Fibroblast of the aortic adventitia (primary cell): ENCODE data around the gene NAMPT. TPM values are rescaled to one million over a fixed set of nuclear protein-coding genes. Genes with fewer than 3 reads are reported as not detected.
"Not testable (repeated sequence)": the region's sequence is repeated elsewhere in the genome, so short reads cannot be mapped to it uniquely, and the experiment has no call there.

Experiments
- DNase-seq: peaks from one replicate; pipeline ENCODE4 v3.0.0-alpha.2; 2010; ENCODE audit warnings: low read depth
- H3K4me3 ChIP-seq: 2 replicates; pipeline ENCODE4 v1.5.1; 2011; ENCODE audit warnings: low read depth, mild to moderate bottlenecking, control low read depth, low read length, moderate library complexity
- total RNA-seq: library from RNA; depleted of rRNA; stranded (reverse); fragments of >200 nt; gene quantifications from 2 replicates; pipeline ENCODE4 v1.2.3, GENCODE V29; 2012; ENCODE audit warnings: low replicate concordance
- TF ChIP-seq, protein P1 (sequence below): IDR thresholded peaks from 2 replicates; pipeline ENCODE4 v1.5.1; 2011; ENCODE audit warnings: mild to moderate bottlenecking, low read length, control low read depth, inconsistent platforms; ENCODE audit not compliant: insufficient read depth

Gene NAMPT
- total RNA-seq, 1 donor = 84.4 TPM

DNA sequence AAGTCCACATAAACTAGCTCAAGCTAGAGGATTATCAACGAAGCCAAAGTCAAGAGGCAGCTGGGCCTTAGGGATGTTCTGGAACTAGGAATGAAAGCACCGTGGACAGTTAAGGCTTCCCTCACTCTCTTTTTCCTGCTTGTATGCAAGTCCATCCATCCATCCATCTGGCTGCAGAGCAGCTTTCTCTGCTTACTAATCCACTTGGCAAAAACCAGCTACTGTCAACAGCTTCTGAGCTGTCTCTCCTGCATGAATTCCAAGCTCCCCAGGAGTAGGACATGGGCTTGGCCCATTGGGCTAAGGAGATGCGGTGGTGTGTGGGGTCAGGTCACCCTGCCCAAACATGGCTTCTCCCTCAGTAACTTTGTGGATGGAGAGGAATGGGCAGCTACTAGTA, 66.2 kb downstream of the NAMPT start:
- peak; percentile 28 for DNase-seq
- TF ChIP-seq, protein P1, sequence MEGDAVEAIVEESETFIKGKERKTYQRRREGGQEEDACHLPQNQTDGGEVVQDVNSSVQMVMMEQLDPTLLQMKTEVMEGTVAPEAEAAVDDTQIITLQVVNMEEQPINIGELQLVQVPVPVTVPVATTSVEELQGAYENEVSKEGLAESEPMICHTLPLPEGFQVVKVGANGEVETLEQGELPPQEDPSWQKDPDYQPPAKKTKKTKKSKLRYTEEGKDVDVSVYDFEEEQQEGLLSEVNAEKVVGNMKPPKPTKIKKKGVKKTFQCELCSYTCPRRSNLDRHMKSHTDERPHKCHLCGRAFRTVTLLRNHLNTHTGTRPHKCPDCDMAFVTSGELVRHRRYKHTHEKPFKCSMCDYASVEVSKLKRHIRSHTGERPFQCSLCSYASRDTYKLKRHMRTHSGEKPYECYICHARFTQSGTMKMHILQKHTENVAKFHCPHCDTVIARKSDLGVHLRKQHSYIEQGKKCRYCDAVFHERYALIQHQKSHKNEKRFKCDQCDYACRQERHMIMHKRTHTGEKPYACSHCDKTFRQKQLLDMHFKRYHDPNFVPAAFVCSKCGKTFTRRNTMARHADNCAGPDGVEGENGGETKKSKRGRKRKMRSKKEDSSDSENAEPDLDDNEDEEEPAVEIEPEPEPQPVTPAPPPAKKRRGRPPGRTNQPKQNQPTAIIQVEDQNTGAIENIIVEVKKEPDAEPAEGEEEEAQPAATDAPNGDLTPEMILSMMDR = no peak
- no peak overlapping the region for H3K4me3 ChIP-seq

DNA sequence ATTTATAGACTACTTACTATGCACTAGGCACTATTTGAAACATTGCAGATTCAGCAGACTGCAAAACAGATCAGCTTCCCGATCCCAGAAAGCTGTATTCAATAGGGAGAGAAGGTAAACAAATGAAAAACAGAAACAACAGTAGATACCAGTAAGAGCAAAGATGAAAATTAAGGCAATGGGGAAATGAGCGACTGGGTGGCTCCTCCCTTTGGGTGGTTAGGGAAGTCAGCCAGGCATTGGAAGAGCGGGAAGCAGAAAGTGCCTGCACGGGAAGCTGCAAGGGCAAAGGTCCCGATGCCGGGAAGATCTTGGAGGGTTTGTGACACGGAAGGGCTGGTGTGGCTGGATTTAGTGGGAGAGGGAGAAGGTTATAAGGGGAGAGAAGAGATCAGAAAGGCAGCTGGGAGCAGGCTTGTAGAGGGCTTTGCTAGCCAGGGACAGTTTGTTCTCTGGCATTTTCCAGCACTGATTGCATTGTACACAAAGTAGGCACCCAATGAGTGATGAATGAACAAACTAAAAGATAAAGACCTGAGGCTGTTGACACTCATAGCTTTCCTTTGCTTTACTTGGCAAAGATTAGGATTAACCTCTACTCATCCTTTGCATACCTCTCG, 67.8 kb downstream of the NAMPT start:
- DNase-seq = peak; percentile 63
- TF ChIP-seq, protein P1 = no peak
- H3K4me3 ChIP-seq = peak overlapping the region; percentile 31

DNA sequence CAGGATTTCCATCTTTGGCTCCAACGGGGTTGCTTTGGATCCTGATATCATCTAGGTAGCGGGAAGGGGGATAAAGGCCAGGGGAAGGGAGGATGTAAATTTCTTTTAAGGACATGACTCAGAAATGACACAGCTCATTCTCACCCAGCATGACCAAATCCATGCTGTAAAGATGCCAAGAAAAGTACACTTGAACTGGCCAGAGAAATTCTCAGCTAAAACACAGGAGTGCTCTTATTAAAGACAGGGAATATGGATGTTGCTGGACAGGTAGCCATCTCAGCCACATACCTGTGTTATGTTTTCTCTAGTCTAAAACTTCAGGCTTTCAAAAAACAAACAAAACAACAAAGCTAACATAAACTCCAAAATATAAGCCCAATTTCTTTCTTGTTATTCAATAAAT, 68.3 kb downstream of the NAMPT start:
- no peak overlapping the region for H3K4me3 ChIP-seq
- peak; percentile 95 for DNase-seq
- TF ChIP-seq, protein P1 = no peak

DNA sequence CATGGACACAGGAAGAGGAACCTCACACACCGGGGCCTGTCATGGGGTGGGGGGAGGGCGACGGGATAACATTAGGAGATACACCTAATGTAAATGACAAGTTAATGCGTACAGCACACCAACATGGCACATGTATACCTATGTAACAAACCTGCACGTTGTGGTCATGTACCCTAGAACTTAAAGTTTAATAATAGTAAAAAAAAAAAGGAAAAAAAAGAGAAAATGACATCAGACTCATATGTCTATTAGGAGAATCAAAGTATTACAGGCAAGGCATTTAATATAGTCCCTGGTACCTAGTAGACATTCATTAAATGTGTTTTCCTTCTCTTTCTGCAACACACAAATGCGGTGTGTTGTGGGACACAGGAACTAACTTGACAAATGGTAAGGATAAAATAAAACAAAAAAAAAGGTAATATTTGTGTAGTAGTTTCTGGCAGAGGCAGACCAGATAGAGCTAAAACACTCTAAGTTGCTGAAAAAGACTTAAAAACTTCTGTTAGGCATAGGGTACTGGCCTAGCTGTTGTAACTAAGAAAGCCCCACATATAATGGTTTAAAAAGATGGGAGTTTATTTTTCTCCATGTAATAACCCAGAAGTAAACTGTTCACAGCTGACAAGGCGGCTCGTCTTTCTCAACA, 68.8 kb downstream of the NAMPT start:
- H3K4me3 ChIP-seq = no peak overlapping the region
- DNase-seq = no peak
- TF ChIP-seq, protein P1 = no peak

DNA sequence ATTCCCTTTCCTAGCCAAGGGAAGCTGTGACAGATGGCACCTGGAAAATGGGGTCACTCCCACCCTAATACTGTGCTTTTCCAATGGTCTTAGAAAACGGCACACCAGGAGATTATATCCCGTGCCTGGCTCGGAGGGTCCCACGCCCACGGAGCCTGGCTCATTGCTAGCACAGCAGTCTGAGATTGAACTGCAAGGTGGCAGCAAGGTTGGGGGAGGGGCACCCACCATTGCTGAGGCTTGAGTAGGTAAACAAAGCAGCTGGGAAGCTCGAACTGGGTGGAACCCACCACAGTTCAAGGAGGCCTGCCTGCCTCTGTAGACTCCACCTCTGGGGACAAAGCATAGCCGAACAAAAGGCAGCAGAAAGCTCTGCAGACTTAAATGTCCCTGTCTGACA, 75.8 kb downstream of the NAMPT start:
- not testable (repeated sequence) for H3K4me3 ChIP-seq, DNase-seq

DNA sequence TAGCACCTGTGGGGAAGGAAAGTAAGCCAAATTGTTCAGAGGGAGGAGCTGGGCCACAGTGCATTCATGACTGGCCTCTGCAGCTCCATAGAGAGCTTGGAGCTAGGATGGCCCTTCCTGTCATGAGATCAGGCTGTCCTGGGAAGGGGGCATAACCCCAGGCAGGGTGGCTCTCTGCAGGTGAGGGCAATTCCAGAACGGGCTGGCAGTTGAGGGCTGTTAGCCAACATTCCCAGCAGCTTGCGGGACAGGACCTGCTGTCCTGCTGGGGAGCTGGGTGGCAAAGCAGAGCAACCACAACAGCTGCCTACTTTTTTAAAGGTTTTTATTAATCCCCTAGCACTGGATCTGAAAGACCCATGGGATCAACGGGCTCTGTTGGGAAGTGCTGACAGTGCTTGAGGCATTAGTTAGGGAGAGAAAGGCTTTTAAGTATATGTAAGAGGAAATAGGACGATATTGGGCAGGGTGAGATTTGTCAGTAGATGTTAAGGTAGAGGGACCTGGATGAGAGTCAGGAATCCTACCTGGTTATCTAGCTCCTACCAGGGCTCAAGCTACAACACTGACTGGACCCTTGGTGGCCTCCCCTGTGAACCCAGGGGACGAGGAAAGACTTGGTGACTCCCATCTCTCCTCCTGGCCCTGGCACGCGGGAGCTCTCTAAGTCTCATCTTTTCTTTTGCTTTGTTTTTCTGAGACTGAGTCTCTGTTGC, 77.8 kb downstream of the NAMPT start:
- H3K4me3 ChIP-seq = no peak overlapping the region
- TF ChIP-seq, protein P1 = no peak
- no peak for DNase-seq

DNA sequence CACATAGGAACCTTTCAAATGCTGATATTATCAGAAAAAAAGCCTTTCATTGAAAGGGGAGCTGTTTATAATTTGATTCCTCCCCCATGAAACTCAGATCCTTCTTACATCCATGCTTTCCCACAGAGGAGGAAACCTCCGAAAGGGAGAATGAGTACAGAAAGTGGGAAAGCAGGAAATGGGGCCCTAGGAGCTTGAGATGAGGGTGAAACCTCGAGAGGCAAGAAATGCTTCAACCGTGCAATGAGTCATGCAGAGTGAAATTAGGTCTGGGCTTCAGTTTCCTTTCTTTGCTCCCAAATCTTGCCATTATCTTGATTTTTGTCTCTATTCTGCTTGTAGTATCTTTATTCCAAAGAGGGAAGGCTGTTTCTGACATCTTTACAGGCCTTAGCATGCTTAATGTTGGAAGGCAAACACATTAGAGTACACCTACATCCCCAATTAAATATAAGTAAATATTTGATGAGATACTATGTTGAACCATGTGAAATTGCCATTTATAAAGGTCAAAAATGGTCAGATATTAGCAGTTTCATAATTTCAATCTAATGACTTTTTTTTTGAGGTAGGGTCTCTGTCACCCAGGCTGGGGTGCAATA, 79.1 kb downstream of the NAMPT start:
- peak; percentile 57 for DNase-seq
- no peak overlapping the region for H3K4me3 ChIP-seq
- TF ChIP-seq, protein P1 = no peak
